WTC11 (cell line): Measurements from ENCODE around the gene CD244.

Experiments used
- AFF4 ChIP-seq: sonication (generic); formaldehyde crosslinking; IDR thresholded peaks from 2 replicates; pipeline ENCODE4 v1.8.1; 2023; ENCODE audit warnings: mild to moderate bottlenecking, missing genetic modification reagents, borderline replicate concordance
- ATF1 ChIP-seq: sonication (generic); formaldehyde crosslinking; IDR thresholded peaks from 2 replicates; pipeline ENCODE4 v1.8.1; 2023; ENCODE audit warnings: mild to moderate bottlenecking, moderate library complexity, missing genetic modification reagents
- CREB1 ChIP-seq: sonication (generic); formaldehyde crosslinking; IDR thresholded peaks from 2 replicates; pipeline ENCODE4 v1.8.0; 2023; ENCODE audit warnings: mild to moderate bottlenecking, missing genetic modification reagents
- CTCF ChIP-seq: fragments of 200-600 bp; IDR thresholded peaks from 2 replicates; pipeline ENCODE4 v1.8.0; 2022; ENCODE audit warnings: antibody characterized with exemption
- ESRRA ChIP-seq: sonication (generic); formaldehyde crosslinking; IDR thresholded peaks from 2 replicates; pipeline ENCODE4 v1.8.1; 2022; ENCODE audit warnings: mild to moderate bottlenecking, missing genetic modification reagents, borderline replicate concordance
- FOXP4 ChIP-seq: sonication (generic); formaldehyde crosslinking; IDR thresholded peaks from 2 replicates; pipeline ENCODE4 v1.8.0; 2022; ENCODE audit warnings: mild to moderate bottlenecking, missing genetic modification reagents
- HMGXB4 ChIP-seq: sonication (generic); formaldehyde crosslinking; IDR thresholded peaks from 2 replicates; pipeline ENCODE4 v1.8.1; 2023; ENCODE audit warnings: mild to moderate bottlenecking, moderate library complexity, missing genetic modification reagents
- NR2C2 ChIP-seq: sonication (generic); formaldehyde crosslinking; IDR thresholded peaks from 2 replicates; pipeline ENCODE4 v1.8.0; 2022; ENCODE audit warnings: mild to moderate bottlenecking, missing genetic modification reagents
- PRDM15 ChIP-seq: sonication (generic); formaldehyde crosslinking; IDR thresholded peaks from 2 replicates; pipeline ENCODE4 v1.8.0; 2022; ENCODE audit warnings: missing genetic modification reagents
- RELA ChIP-seq: sonication (generic); formaldehyde crosslinking; IDR thresholded peaks from 2 replicates; pipeline ENCODE4 v1.8.1; 2022; ENCODE audit warnings: missing genetic modification reagents, mild to moderate bottlenecking, borderline replicate concordance
- SP1 ChIP-seq: sonication (generic); formaldehyde crosslinking; conservative IDR thresholded peaks from 2 replicates; pipeline ENCODE4 v1.8.1; 2022; ENCODE audit warnings: missing genetic modification reagents
- ZBTB43 ChIP-seq: sonication (generic); formaldehyde crosslinking; IDR thresholded peaks from 2 replicates; pipeline ENCODE4 v1.8.1; 2023; ENCODE audit warnings: mild to moderate bottlenecking, missing genetic modification reagents
- ZNF121 ChIP-seq: sonication (generic); formaldehyde crosslinking; IDR thresholded peaks from 2 replicates; pipeline ENCODE4 v1.8.0; 2023; ENCODE audit warnings: missing genetic modification reagents
- TF ChIP-seq, protein P1 (sequence below): sonication (generic); formaldehyde crosslinking; IDR thresholded peaks from 2 replicates; pipeline ENCODE4 v1.8.0; 2022; ENCODE audit warnings: mild to moderate bottlenecking, missing genetic modification reagents

GRCh38 chr1:160806784-160807183, 55.9 kb downstream of the CD244 start:
- TF ChIP-seq CTCF (no peak), ESRRA (CRISPR knock-in tag) (no peak), SP1 (no peak), ZNF121 (no peak), PRDM15 (CRISPR knock-in tag) (no peak), NR2C2 (CRISPR knock-in tag) (no peak), AFF4 (CRISPR knock-in tag) (no peak), HMGXB4 (no peak), FOXP4 (CRISPR knock-in tag) (no peak), ZBTB43 (CRISPR knock-in tag) (no peak), CREB1 (CRISPR knock-in tag) (no peak), ATF1 (no peak), RELA (no peak)
- TF ChIP-seq, protein P1, sequence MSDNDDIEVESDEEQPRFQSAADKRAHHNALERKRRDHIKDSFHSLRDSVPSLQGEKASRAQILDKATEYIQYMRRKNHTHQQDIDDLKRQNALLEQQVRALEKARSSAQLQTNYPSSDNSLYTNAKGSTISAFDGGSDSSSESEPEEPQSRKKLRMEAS: no peak
